ENCODE results near the gene NRDC. TPM values are rescaled to one million over a fixed set of nuclear protein-coding genes. Genes with fewer than 3 reads are reported as not detected.

NRDC gene
- total RNA-seq, 1 experiment from 2014 or later = 147 TPM

DNA sequence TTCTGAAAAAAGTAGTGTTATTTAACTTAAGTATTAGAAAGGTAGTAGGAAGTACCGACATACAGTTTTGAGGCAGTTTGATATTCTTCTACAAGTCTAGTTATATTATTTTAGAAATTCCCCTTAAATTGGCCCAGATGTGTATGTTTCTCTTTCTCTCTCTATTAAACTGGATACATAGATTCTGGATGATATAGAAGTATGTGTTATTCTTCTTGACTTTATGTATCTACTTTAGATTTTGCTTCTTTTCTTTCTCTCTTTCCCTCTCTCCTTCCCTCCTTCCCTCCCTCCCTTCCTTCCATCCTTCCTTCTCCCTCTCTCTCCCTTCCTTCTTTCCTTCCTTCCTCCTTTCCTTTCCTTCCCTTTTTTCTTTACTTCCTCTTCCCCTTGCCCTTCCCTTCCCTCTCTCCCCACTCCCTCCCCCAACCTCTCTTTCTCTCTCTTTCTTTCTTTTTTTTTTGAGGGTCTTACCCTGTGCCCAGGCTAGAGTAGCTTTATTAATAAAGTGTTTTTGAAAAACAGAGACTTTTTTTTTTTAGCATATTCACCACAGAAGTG, 137.3 kb downstream of the NRDC start:
- Histone ChIP-seq H3K18ac (ENCODE audit: insufficient read length, low read depth, low read length) (no peak overlapping the region), H2AFZ (ENCODE audit: low read length) (no peak overlapping the region), H3K9me3 (ENCODE audit: control insufficient read depth, low read depth, low read length) (no peaks in the 10 kb centered on the region), H3K9ac (ENCODE audit: extremely low read depth, insufficient read length, low read length) (no peak overlapping the region), H3K27ac (ENCODE audit: insufficient read length, low read depth, low read length) (no peak overlapping the region), H3K4me2 (ENCODE audit: insufficient read depth, insufficient read length, low read length) (no peak overlapping the region), H2BK12ac (ENCODE audit: insufficient read length, low read depth, low read length) (no peak overlapping the region), H2BK20ac (ENCODE audit: low read depth, low read length, poor library complexity, severe bottlenecking) (no peak overlapping the region), H4K5ac (ENCODE audit: insufficient read length, low read depth, low read length) (no peak overlapping the region), H3K23me2 (ENCODE audit: insufficient read length, low read depth, low read length, poor library complexity, severe bottlenecking) (no peaks in the 10 kb centered on the region), H2BK15ac (ENCODE audit: low read depth, low read length) (no peak overlapping the region), H2AK5ac (ENCODE audit: insufficient read length, low read length) (no peak overlapping the region), H3K79me2 (ENCODE audit: insufficient read depth, low read length) (no peaks in the 10 kb centered on the region), H2BK120ac (ENCODE audit: low read depth, low read length, poor library complexity, severe bottlenecking) (no peak overlapping the region), H3K23ac (ENCODE audit: insufficient read length, low read depth, low read length) (no peak overlapping the region), H3K4me1 (ENCODE audit: insufficient read depth, low read length) (no peaks in the 10 kb centered on the region), H3K79me1 (ENCODE audit: insufficient read depth, low read depth, low read length, poor library complexity, severe bottlenecking) (no peaks in the 10 kb centered on the region), H4K20me1 (ENCODE audit: control insufficient read depth, insufficient read depth, insufficient read length) (no peaks in the 10 kb centered on the region), H3K27me3 (ENCODE audit: insufficient read depth, low read length) (no peaks in the 10 kb centered on the region), H4K91ac (ENCODE audit: insufficient read length, low read depth, low read length) (no peak overlapping the region), H3K4ac (ENCODE audit: low read depth, low read length) (no peak overlapping the region), H3T11ph (ENCODE audit: low read length) (no peak overlapping the region), H4K8ac (replicated peaks; ENCODE audit: insufficient read length, low read depth, low read length) (no peak overlapping the region), H2BK5ac (ENCODE audit: insufficient read length, low read length) (no peak overlapping the region), H3K56ac (ENCODE audit: insufficient read length, low read depth, low read length) (no peak overlapping the region), H3K14ac (ENCODE audit: insufficient read depth, low read length) (no peak overlapping the region)
- TF ChIP-seq, protein P1, sequence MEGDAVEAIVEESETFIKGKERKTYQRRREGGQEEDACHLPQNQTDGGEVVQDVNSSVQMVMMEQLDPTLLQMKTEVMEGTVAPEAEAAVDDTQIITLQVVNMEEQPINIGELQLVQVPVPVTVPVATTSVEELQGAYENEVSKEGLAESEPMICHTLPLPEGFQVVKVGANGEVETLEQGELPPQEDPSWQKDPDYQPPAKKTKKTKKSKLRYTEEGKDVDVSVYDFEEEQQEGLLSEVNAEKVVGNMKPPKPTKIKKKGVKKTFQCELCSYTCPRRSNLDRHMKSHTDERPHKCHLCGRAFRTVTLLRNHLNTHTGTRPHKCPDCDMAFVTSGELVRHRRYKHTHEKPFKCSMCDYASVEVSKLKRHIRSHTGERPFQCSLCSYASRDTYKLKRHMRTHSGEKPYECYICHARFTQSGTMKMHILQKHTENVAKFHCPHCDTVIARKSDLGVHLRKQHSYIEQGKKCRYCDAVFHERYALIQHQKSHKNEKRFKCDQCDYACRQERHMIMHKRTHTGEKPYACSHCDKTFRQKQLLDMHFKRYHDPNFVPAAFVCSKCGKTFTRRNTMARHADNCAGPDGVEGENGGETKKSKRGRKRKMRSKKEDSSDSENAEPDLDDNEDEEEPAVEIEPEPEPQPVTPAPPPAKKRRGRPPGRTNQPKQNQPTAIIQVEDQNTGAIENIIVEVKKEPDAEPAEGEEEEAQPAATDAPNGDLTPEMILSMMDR (conservative IDR thresholded peaks at IDR 0.05) = no peak
- H3K4me3 Mint-ChIP-seq = no peak overlapping the region
- H3K9me3 Mint-ChIP-seq = no peaks in the 10 kb centered on the region
- H3K4me1 Mint-ChIP-seq = peaks cover 14 to 19% of the 10 kb centered on the region in 2 experiments
- WGBS (ENCODE audit: extremely low coverage, insufficient read length, low lambda C conversion rate) = no CpG with 5 or more reads among the region's 1 CpG
- peaks cover 0 to 3% (median 2%) of the 10 kb centered on the region in 3 experiments; a peak in 3 of 7 replicates for H3K36me3 Mint-ChIP-seq (ENCODE audit: insufficient read depth in 1 of 3, low read depth in 3 of 3)
- no peak for DNase-seq
- H3K27me3 Mint-ChIP-seq (ENCODE audit: low read depth) = no peaks in the 10 kb centered on the region
- H3K27ac Mint-ChIP-seq = no peak overlapping the region; a peak in 1 of 7 replicates

Data from H9 (cell line).